Cerebellar nuclear complex (tissue), 1 donor: ENCODE data around the gene SERPINA3.

Source experiments
- DNase-seq, 2 experiments: peaks; one replicate each; lab custom pipeline; 2025; lab: John Stamatoyannopoulos, UW

The SERPINA3 gene

DNA sequence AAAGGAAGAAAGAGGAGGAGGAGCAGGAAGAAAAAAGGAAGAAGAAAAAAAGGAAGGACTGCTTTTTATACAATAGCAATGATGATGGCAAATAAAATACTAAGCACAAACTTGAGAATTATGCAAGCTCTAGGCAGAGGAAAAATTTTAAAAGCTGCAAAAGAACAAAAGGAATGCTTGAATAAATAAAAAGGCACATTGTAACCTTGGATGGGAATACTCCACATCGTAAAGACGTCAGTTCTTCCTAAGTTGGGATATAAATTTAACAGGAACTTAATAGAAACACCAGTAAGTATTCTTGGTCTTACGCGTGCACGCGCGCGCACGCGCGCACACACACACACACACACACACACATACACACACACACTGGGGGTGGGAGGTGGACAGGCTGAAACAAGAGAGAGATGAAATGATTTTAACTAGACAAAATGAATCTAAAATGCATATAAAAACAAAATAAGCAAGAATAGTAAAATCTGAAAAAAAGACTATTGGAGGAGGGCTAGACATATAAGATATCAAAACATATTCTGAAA is 43.0 kb downstream of the SERPINA3 start:
- DNase-seq: no peak

GRCh38 chr14:94656043-94656442 is 43.9 kb downstream of the SERPINA3 start:
- DNase-seq: no peak

DNA sequence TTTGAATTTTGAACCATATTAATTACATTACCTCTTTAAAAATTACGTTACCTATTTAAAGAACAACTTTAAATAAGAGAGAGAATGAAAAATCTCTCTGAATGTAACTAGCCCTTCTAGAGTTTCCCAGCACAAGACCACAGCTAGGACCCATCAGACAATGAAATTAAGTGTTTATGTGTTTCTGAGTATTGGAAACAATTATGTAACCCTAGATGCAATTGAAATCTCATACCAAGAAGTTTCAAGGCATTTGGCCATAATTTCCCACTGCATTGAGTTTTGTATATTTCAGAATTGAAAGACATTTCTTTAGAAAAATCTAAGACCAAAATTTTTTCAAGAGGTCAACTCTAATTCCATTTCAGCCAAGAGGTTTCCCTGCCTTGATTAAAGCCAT is 47.1 kb downstream of the SERPINA3 start:
- no peak for DNase-seq

GRCh38 chr14:94659901-94660300 is 47.7 kb downstream of the SERPINA3 start:
- DNase-seq: no peak

DNA sequence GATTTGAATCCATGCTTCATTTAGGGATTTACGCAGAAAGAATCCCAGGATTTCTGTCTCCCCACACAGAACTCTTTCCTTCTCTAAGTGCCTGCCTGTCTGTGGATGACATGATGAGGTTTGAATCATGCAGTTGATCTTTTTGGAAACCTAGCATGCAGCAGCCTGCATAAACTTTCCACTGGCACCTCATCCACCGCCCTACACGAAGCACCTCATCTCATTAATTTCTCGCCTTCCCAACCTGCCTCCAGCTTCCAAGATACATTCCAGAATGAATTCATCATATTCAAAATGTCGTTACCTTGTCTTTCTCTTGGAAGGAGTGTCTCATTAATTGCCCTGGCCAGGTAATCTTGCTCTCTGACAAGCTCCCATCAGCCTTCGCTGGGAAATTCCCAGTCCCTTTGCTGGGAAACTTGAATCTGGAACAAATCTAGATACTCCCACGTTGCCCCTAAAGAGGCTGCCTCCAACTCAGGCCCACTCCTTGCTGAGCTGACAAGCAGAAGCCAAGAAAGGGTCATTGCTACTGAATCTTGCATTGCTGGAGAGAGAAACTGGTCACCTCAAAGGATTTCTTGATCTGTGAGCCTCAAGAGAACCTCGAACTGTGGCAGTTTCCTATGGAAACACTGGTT is 48.2 kb downstream of the SERPINA3 start:
- DNase-seq: no peak

GRCh38 chr14:94663538-94663937 is 51.3 kb downstream of the SERPINA3 start:
- DNase-seq: no peak

GRCh38 chr14:94663965-94664704 is 51.9 kb downstream of the SERPINA3 start:
- no peak for DNase-seq

DNA sequence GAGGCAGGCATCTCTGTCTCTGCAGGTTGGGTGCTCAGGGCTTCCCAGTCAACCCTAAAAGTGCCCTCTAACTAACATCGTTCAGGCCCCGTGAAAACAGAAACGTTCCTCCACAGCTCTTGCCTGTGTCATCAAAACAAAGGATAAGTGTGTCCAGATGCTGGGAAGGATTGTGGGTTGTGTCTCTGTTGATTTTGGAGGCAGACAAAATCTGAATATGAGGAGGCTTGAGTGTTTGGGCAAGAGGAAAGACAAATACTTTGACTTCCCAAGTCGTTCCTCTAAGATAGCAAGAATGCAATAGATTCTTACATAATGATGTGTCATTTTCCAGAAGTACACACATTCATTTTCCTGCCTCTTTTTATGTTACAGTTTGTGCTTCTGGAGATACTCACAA is 52.9 kb downstream of the SERPINA3 start:
- DNase-seq: no peak

GRCh38 chr14:94665544-94665943 is 53.4 kb downstream of the SERPINA3 start:
- no peak for DNase-seq

- DNase-seq: no peak
Observed at GRCh38 chr14:94670692-94671285, 58.6 kb downstream of the SERPINA3 start.

DNA sequence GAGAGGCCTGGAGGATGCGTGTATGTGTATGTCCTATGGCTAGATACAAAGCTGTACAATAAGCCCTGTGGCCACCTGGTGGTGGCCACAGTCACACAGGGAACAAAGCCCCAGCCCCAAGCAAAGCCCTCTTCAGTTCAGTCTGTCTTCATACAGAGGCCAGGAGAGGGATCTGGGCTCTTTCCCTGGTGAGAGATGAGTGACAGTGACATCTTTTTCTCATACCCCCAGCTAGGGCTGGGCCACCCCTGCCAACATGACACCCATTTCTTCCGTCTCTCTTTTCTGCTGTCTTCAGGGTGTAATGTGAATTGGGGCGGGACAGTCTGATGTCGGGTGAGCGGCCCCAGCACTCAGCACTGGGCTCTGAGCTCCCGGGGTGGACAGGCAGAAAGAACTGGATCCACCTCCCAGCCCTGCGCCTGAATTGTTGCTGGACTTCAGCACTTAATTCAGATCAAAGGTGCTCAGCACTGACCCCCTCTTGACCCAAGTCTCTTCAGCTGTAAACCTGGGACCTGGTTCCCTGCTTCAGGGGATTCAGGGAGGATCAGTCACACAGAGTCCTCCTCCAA is 59.8 kb downstream of the SERPINA3 start:
- no peak for DNase-seq

DNA sequence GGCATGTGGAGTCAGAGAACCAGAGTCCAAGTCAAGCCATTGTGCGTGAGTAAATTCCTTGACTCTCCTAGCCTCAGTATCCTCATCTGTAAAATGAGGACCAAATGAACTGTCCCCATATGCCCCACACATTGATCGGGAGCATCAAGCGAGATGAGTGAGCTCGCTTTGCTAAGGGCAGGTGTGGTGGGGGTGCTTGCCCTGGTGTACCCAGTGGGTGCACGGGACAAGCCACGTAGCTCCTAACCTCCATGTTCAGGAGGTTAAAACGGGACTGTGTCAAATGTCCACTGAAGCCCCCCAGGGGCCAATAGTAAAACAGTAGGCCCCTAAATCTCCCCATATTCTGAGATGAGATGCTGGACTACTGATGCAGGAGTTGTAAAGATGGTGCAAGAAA is 60.9 kb downstream of the SERPINA3 start:
- no peak for DNase-seq
